ENCODE data around the gene LPCAT3. TPM values are rescaled to one million over a fixed set of nuclear protein-coding genes. Genes with fewer than 3 reads are reported as not detected.

The LPCAT3 gene
- polyA plus RNA-seq, 2 of the 4 experiments (the other 2 are of a cell fraction), result 42.8 to 53.4 TPM

GRCh38 chr12:6963016-6963731 lies 55.1 kb downstream of the LPCAT3 start:
- 92% methylated on average over 30 of the region's 32 CpGs for WGBS (ENCODE audit: missing lambda C conversion rate)
- Histone ChIP-seq H3K9me3 (no peaks in the 10 kb centered on the region), H3K27ac (peak overlapping the region; percentile 89 to 99), H3K4me3 (no peak overlapping the region), H3K4me2 (no peak overlapping the region), H3K4me1 (peaks cover 39% of the 10 kb centered on the region)
- POLR2A ChIA-PET, result interaction anchor here (1.6 to 9.0 kb wide), 2 partner anchors 18 to 37 kb away, joined by 4 to 174 read pairs; partner anchors contain the start of genes C12orf57 and RNU7-1
- CTCF ChIA-PET, result interaction anchor here (1.0 to 11.2 kb wide), 13 partner anchors 11 to 226 kb away, joined by 3 to 354 read pairs (median 15); partner anchors contain the start of genes C12orf57, PTPN6, RNU7-1 and SPSB2
- no peak for DNase-seq (ENCODE audit: low read depth in 1 of 2, low spot score in 1 of 2)
- FAIRE-seq, result no peak
- ATAC-seq, result no peak
- TF ChIP-seq NPAS2 (CRISPR knock-in tag; IDR thresholded peaks at IDR 0.05; ENCODE audit: borderline replicate concordance), result no peak
- TF ChIP-seq RNF2 (IDR thresholded peaks at IDR 0.05; ENCODE audit: borderline replicate concordance, low read depth), result no peak
- no peak for TF ChIP-seq EP300 (IDR thresholded peaks at IDR 0.05)
- TF ChIP-seq, protein P1, sequence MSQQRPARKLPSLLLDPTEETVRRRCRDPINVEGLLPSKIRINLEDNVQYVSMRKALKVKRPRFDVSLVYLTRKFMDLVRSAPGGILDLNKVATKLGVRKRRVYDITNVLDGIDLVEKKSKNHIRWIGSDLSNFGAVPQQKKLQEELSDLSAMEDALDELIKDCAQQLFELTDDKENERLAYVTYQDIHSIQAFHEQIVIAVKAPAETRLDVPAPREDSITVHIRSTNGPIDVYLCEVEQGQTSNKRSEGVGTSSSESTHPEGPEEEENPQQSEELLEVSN (IDR thresholded peaks at IDR 0.05; ENCODE audit: borderline replicate concordance, low read depth), result no peak
- TF ChIP-seq GATA3 (IDR thresholded peaks at IDR 0.05; ENCODE audit: borderline replicate concordance), result no peak
- no peak for TF ChIP-seq RFX5 (IDR thresholded peaks at IDR 0.05)
- TF ChIP-seq, protein P2, sequence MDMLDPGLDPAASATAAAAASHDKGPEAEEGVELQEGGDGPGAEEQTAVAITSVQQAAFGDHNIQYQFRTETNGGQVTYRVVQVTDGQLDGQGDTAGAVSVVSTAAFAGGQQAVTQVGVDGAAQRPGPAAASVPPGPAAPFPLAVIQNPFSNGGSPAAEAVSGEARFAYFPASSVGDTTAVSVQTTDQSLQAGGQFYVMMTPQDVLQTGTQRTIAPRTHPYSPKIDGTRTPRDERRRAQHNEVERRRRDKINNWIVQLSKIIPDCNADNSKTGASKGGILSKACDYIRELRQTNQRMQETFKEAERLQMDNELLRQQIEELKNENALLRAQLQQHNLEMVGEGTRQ (IDR thresholded peaks at IDR 0.05), result no peak
- no peak for TF ChIP-seq HEYL (CRISPR knock-in tag; IDR thresholded peaks at IDR 0.05)

- no peak overlapping the region; the same call in 2 of the 3 replicates for H3K4me3 ChIP-seq
- no peak for DNase-seq (ENCODE audit: low read depth in 1 of 2, low spot score in 1 of 2)
- WGBS (ENCODE audit: missing lambda C conversion rate), result 64% methylated on average over 25 of the region's 25 CpGs
- peak overlapping the region; percentile 89 to 99 for H3K27ac ChIP-seq
- no peak for FAIRE-seq
- H3K4me2 ChIP-seq, result peak overlapping the region; percentile 59
- H3K4me1 ChIP-seq, result peaks cover 37% of the 10 kb centered on the region
- ChIA-PET POLR2A (interaction anchor here (1.0 to 9.0 kb wide), 7 partner anchors 8 to 239 kb away, joined by 3 to 174 read pairs (median 4); partner anchors contain the start of genes C12orf57, C1S, COPS7A and EMG1), CTCF (interaction anchor here (0.8 to 11.2 kb wide), 16 partner anchors 10 to 209 kb away, joined by 3 to 354 read pairs (median 8); partner anchors contain the start of genes C12orf57, PTPN6, RNU7-1 and SPSB2)
- peak; percentile 2 to 12; a peak in 4 of 6 replicates for ATAC-seq
- TF ChIP-seq, protein P2 (IDR thresholded peaks at IDR 0.05), result no peak
- TF ChIP-seq CBX8 (IDR thresholded peaks at IDR 0.05) (no peak), EHMT2 (IDR thresholded peaks at IDR 0.05; ENCODE audit: low read depth) (no peak), POLR2AphosphoS2 (conservative IDR thresholded peaks at IDR 0.05; ENCODE audit: low read length) (no peak), HOXB13 (CRISPR knock-in tag; IDR thresholded peaks at IDR 0.05; ENCODE audit: low read depth) (no peak), HDAC2 (IDR thresholded peaks at IDR 0.05) (no peak), JUN (IDR thresholded peaks at IDR 0.05) (no peak), EHF (CRISPR knock-in tag; IDR thresholded peaks at IDR 0.05) (no peak), HEYL (CRISPR knock-in tag; IDR thresholded peaks at IDR 0.05) (no peak), MYC (IDR thresholded peaks at IDR 0.05; ENCODE audit: borderline replicate concordance, low read length) (0 out of 2 replicates have a peak, but pooled peaks have one; percentile 3), CBX2 (IDR thresholded peaks at IDR 0.05; ENCODE audit: borderline replicate concordance, low read depth) (no peak), CEBPB (IDR thresholded peaks at IDR 0.05) (peak; percentile 66 to 85; a peak in 3 of 4 replicates), MAZ (IDR thresholded peaks at IDR 0.05; ENCODE audit: borderline replicate concordance, low read depth, low read length) (no peak), MAFK (IDR thresholded peaks at IDR 0.05; ENCODE audit: partially characterized antibody) (no peak), NPAS2 (CRISPR knock-in tag; IDR thresholded peaks at IDR 0.05; ENCODE audit: borderline replicate concordance) (no peak), RNF2 (IDR thresholded peaks at IDR 0.05; ENCODE audit: borderline replicate concordance, low read depth) (no peak), BHLHE40 (IDR thresholded peaks at IDR 0.05; ENCODE audit: low read depth, low read length) (no peak), TFCP2L1 (CRISPR knock-in tag; IDR thresholded peaks at IDR 0.05) (0 out of 2 replicates have a peak, but pooled peaks have one; percentile 37), HOXA7 (CRISPR knock-in tag; IDR thresholded peaks at IDR 0.05) (no peak), ZSCAN20 (CRISPR knock-in tag; IDR thresholded peaks at IDR 0.05) (no peak)
- TF ChIP-seq, protein P3, sequence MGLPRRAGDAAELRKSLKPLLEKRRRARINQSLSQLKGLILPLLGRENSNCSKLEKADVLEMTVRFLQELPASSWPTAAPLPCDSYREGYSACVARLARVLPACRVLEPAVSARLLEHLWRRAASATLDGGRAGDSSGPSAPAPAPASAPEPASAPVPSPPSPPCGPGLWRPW (IDR thresholded peaks at IDR 0.05), result no peak
- TF ChIP-seq, protein P1 (IDR thresholded peaks at IDR 0.05; ENCODE audit: borderline replicate concordance, low read depth), result no peak
- TF ChIP-seq, protein P4, sequence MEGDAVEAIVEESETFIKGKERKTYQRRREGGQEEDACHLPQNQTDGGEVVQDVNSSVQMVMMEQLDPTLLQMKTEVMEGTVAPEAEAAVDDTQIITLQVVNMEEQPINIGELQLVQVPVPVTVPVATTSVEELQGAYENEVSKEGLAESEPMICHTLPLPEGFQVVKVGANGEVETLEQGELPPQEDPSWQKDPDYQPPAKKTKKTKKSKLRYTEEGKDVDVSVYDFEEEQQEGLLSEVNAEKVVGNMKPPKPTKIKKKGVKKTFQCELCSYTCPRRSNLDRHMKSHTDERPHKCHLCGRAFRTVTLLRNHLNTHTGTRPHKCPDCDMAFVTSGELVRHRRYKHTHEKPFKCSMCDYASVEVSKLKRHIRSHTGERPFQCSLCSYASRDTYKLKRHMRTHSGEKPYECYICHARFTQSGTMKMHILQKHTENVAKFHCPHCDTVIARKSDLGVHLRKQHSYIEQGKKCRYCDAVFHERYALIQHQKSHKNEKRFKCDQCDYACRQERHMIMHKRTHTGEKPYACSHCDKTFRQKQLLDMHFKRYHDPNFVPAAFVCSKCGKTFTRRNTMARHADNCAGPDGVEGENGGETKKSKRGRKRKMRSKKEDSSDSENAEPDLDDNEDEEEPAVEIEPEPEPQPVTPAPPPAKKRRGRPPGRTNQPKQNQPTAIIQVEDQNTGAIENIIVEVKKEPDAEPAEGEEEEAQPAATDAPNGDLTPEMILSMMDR (IDR thresholded peaks at IDR 0.05), result no peak; the same call in 2 of the 3 replicates
- no peaks in the 10 kb centered on the region for H3K9me3 ChIP-seq
Measured at GRCh38 chr12:6962285-6963015, 55.8 kb downstream of the LPCAT3 start.
